ENCODE measurements around the gene CREB5. TPM values are rescaled to one million over a fixed set of nuclear protein-coding genes. Genes with fewer than 3 reads are reported as not detected.

CREB5 gene
- total RNA-seq, 4 donors from 2014 or later: 11.9 to 25.3 (median 14.4) TPM

DNA sequence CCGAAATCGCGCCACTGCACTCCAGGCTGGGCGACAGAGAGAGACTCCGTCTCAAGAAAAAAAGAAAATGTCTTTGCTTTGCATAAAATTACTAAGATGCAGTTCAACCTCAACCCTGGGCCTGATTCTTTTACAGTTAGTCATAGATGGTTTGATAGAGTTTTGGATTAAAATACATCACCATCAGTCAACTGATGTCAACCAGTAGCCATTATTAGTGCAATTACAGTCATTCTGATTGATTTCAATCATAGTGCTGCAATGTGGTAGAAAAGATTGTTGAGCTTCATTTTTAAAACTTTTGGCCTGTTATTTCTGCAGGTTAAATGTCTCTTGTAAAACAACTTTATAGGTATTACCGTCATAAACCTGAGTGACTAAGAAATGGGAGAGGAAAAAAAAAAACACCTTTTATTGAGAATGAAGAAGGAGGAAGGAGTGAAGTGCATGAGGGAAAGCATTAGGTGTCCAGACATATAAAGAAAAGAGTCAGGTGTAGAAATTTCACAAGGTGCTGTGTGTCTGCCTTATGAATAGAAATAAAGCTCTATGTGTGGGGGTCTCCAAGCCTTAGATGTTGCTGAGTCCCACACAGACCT is 395.2 kb downstream of the CREB5 start:
- TF ChIP-seq, protein P1, sequence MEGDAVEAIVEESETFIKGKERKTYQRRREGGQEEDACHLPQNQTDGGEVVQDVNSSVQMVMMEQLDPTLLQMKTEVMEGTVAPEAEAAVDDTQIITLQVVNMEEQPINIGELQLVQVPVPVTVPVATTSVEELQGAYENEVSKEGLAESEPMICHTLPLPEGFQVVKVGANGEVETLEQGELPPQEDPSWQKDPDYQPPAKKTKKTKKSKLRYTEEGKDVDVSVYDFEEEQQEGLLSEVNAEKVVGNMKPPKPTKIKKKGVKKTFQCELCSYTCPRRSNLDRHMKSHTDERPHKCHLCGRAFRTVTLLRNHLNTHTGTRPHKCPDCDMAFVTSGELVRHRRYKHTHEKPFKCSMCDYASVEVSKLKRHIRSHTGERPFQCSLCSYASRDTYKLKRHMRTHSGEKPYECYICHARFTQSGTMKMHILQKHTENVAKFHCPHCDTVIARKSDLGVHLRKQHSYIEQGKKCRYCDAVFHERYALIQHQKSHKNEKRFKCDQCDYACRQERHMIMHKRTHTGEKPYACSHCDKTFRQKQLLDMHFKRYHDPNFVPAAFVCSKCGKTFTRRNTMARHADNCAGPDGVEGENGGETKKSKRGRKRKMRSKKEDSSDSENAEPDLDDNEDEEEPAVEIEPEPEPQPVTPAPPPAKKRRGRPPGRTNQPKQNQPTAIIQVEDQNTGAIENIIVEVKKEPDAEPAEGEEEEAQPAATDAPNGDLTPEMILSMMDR (IDR thresholded peaks at IDR 0.05; ENCODE audit: low read depth): no peak

DNA sequence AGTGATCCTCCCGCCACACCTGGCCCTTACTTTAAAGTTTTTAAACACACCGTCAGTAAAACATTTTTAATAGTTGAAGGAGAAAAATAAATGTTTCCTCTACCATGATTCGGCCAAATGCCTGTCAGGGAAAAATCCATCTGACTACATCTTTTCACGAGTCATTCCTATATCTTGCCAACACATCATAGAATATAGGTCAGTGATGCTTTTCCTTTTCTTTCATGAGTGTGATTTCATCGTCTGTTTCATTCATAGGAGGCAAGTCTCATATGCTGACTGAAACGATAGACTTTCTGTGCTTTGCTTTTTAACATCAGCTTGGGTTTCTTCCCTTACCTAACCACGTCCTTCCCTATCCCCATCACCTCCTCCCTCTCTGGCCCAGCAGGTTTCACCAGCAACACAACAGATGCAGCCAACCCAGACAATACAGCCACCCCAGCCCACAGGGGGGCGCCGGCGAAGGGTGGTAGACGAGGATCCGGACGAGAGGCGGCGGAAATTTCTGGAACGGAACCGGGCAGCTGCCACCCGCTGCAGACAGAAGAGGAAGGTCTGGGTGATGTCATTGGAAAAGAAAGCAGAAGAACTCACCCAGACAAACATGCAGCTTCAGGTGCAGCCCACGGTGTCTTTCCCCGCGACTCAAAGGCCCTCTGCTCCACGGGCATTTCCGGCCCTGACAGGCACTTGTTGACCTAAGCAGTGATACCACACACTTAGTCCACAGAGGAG is 396.6 kb downstream of the CREB5 start:
- TF ChIP-seq, protein P1 (IDR thresholded peaks at IDR 0.05; ENCODE audit: low read depth): no peak

DNA sequence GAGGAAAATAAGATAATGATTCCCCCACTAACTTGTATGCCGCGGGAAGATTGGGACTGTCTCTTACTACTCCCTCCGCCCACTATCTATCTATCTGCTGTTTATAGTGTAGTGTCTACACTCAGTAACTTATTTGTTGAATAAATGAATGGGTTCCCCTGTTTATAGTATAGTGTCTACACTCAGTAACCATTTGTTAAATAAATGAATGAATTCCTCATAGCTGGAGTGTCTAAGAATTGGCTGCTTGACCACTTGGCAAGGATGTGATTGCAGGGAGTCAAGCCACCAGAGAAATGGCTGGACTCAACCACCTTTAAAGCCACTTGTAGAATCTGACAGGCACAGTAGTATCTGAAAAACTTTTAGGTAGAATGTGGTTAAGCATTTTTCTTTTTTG is 398.7 kb downstream of the CREB5 start:
- TF ChIP-seq, protein P1 (IDR thresholded peaks at IDR 0.05; ENCODE audit: low read depth): no peak

DNA sequence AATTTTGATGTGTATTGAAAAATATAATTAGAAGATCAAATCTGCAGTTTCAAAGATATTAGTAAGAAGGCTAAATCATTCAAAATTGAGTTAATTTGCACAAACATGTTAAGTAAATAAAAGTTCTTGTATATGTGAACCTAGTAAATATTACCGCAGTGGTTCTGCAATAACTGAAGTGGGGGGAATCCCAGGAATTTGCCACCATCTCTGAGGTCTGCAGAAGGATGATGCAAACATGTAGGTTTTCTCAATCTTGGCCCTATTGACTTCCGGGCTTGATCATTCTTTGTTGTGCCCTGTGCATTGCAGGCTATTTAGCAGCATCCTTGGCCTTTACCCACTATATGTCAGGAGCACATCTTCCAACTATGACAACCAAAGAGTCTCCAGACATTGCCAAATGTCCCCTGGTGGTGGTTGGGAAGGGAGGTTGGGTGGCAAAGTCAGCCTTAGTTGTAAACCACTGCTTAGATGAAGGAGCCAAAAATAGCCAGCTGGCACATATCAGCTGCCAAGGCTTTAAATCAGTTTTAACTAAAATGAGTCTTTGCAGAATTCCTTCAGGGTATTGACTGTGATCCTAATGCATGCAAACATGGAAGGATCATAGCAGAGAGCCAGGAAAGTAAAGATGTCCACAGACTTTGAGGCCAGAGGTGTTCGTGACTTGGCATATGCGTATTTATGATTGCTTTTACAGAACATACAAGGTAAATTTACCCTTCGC is 399.5 kb downstream of the CREB5 start:
- TF ChIP-seq, protein P1 (IDR thresholded peaks at IDR 0.05; ENCODE audit: low read depth): no peak

DNA sequence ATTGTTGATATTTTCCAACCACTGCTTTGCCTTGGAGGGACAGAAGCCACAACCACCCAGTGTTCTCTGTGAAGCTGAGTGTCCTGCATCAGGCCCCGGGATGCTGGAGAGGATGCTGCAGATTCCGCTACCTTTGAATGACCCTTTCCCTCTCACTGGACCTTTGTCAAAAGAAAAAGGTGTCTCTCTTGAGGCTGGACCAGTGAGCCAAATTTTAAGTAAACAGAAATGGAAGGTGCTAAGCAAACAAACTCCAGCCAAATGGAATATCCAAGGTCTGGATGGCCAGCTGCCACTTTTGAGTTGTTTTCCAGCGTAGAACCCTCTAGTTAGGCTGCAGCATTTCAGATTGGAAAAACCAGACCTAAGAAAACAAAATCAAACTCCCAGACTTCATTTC is 400.3 kb downstream of the CREB5 start:
- TF ChIP-seq, protein P1 (IDR thresholded peaks at IDR 0.05; ENCODE audit: low read depth): no peak

DNA sequence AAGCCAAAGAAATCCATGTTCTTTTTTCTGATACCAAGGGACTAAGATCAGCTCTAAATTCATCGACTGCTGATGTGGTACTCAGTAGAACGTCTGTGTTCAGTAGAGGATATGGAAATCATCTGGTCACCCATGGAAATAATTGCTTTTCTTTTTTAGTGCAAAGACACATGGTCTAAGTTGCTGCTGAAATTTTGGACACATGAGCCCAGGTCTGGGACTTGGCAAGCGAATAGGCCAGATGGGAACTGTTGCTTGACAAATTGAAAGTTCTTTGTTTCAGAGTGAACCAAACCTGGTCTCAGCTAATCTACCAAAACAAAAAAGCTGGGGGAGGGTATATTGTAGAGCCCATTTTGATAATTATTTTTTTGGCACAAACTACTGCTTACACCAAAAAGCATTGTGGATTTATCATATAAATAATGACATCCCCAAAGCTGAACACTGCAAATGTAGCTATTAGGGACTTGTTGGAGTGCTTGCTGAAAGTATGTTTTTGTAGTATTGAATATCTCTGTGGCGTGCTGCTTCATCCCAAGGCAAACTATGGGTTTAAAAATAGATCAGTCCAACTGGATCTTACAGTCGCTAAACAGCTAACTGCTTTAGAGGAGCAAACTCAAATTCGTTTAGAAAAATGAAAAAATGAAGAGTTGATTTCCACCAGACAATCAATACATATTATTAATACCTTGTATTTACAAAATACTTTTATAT is 401.1 kb downstream of the CREB5 start:
- TF ChIP-seq, protein P1 (IDR thresholded peaks at IDR 0.05; ENCODE audit: low read depth): no peak

All from subcutaneous adipose tissue (tissue), 4 donors.